Effector memory CD8-positive, alpha-beta T cell (primary cell): Measurements from ENCODE around the gene PSMB10.
A peak's percentile ranks its signal among the peaks of the same experiment; 100 is the strongest.

Experiments
- ATAC-seq: fragments of 150-1000 bp; cut with Tn5 transposase; replicated peaks from 2 replicates; pipeline ENCODE4 v1.10.0; 2021; ENCODE audit warnings: mild to moderate bottlenecking, moderate library complexity
- DNase-seq, 3 experiments: peaks; one replicate each; pipeline ENCODE4 v3.0.0; 2021
- H3K27ac Mint-ChIP-seq, 2 donors: one replicate each; pipeline ENCODE4 v1.8.0; 2022; ENCODE audit warnings: mild to moderate bottlenecking in 2 of 2, mixed read lengths in 2 of 2, moderate library complexity in 2 of 2
- H3K27me3 Mint-ChIP-seq, 2 donors: one replicate each; pipeline ENCODE4 v1.8.0; 2022; ENCODE audit warnings: mixed read lengths in 2 of 2
- H3K36me3 Mint-ChIP-seq: one replicate; pipeline ENCODE4 v1.8.0; 2022; ENCODE audit warnings: mild to moderate bottlenecking, moderate library complexity, mixed read lengths; ENCODE audit not compliant: insufficient read depth
- H3K4me1 Mint-ChIP-seq, 2 donors: one replicate each; pipeline ENCODE4 v1.8.0; 2022; ENCODE audit warnings: low read depth in 2 of 2, mixed read lengths in 2 of 2
- H3K4me3 Mint-ChIP-seq, 2 donors: one replicate each; pipeline ENCODE4 v1.8.0; 2022; ENCODE audit warnings: mild to moderate bottlenecking in 2 of 2, mixed read lengths in 2 of 2, moderate library complexity in 2 of 2
- H3K9me3 Mint-ChIP-seq, 2 donors: one replicate each; pipeline ENCODE4 v1.8.0; 2022; ENCODE audit warnings: mixed read lengths in 2 of 2

PSMB10 gene

DNA sequence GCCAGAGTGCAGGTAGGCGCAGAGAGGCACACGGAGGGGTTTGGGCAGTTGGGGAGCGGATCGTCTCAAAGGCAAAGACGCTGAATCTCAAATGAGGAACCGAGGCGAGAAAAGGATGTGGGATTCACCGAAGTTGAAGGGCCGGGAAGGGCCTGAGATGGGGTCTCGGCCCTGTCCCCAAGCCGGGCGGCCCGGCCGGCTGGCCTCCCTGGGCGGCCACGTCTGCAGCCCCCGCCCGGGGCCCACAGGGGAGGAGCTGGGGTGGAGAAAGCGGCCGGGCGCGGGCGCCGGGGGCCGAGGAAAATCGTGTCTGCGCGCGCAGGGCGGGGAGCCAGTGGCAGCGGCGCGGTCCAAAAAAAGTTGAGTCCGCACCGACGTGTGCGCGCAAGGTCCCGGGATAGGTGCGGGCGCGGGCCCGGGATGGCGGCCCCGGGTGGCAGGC is 31.3 kb upstream of the PSMB10 start:
- Mint-ChIP-seq H3K27me3 (no peaks in the 10 kb centered on the region), H3K9me3 (no peaks in the 10 kb centered on the region), H3K36me3 (no peaks in the 10 kb centered on the region), H3K4me3 (peak overlapping the region; percentile 91 to 92), H3K4me1 (peaks cover 19 to 23% of the 10 kb centered on the region in 2 donors), H3K27ac (peak overlapping the region; percentile 87 to 92)
- peak; percentile 9 for ATAC-seq
- peak in 1 of 3 experiments; percentile 8 for DNase-seq

- no peaks in the 10 kb centered on the region for H3K9me3 Mint-ChIP-seq
- peak overlapping the region; percentile 91 to 92 for H3K4me3 Mint-ChIP-seq
Measured at GRCh38 chr16:67967183-67967957, 30.7 kb upstream of the PSMB10 start.

GRCh38 chr16:67966549-67967182 is 30.0 kb upstream of the PSMB10 start:
- peaks cover 19 to 23% of the 10 kb centered on the region in 2 donors for H3K4me1 Mint-ChIP-seq
- DNase-seq, result no peak
- no peak for ATAC-seq
- no peaks in the 10 kb centered on the region for H3K9me3 Mint-ChIP-seq
- H3K27ac Mint-ChIP-seq, result peak overlapping the region; percentile 12 to 67
- peaks cover 3% of the 10 kb centered on the region for H3K36me3 Mint-ChIP-seq
- H3K27me3 Mint-ChIP-seq, result no peaks in the 10 kb centered on the region
- H3K4me3 Mint-ChIP-seq, result peak overlapping the region; percentile 91 to 92

More at GRCh38 chr16:67967183-67967957, 30.7 kb upstream of the PSMB10 start:
- H3K36me3 Mint-ChIP-seq, result peaks cover 3% of the 10 kb centered on the region
- no peaks in the 10 kb centered on the region for H3K27me3 Mint-ChIP-seq
- peak in 2 of 3 experiments; percentile 11 to 27 for DNase-seq
- ATAC-seq, result peak; percentile 23
- H3K27ac Mint-ChIP-seq, result peak overlapping the region; percentile 87 to 92
- H3K4me1 Mint-ChIP-seq, result peaks cover 19 to 23% of the 10 kb centered on the region in 2 donors

GRCh38 chr16:67965668-67966548 is 29.3 kb upstream of the PSMB10 start:
- Mint-ChIP-seq H3K27ac (peak overlapping the region; percentile 12 to 67), H3K4me3 (peak overlapping the region; percentile 91 to 92), H3K27me3 (no peaks in the 10 kb centered on the region), H3K36me3 (peaks cover 3% of the 10 kb centered on the region), H3K9me3 (no peaks in the 10 kb centered on the region), H3K4me1 (peaks cover 19 to 23% of the 10 kb centered on the region in 2 donors)
- DNase-seq (no peak), ATAC-seq (no peak)

- ATAC-seq (no peak), DNase-seq (no peak)
- Mint-ChIP-seq H3K4me3 (no peak overlapping the region), H3K36me3 (peaks cover 3% of the 10 kb centered on the region), H3K9me3 (no peaks in the 10 kb centered on the region), H3K27ac (peak overlapping the region in 1 of 2 donors; percentile 49), H3K27me3 (no peaks in the 10 kb centered on the region), H3K4me1 (peaks cover 16 to 21% of the 10 kb centered on the region in 2 donors)
Measured at GRCh38 chr16:67964477-67965131, 28.0 kb upstream of the PSMB10 start.

DNA sequence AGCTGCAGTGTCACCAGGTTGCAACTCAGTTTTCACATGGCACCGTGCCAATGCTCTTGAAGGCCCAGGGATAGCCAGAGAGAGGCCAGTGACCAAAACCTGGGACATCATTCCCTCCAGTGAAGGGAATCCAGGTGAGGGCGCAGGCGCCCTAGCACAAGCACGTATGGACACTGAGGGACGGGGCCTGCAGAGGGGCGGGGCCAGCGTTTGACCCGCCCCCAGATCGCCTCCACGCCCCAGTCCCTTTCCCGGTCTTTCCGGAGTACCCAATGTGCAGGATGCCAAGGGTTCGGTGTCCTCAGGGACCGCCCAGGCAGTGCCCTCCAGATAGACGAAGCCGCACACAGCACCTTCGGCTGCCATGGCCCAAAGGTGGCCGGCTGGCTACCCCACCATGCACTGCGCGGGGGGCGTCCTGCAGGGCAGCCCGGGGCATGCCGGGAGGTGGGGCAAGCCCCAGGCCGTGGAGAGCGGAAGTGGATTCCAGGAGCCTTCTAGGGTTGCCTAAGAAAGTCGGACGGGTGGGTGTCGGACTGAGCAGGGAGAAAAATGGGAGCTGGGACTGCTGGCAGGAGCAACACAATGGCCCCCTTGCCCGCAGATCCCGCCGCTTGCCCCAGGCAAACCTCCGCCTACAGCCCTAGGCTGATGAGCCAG is 27.1 kb upstream of the PSMB10 start:
- Mint-ChIP-seq H3K27ac (no peak overlapping the region), H3K27me3 (no peaks in the 10 kb centered on the region), H3K4me1 (peaks cover 10 to 18% of the 10 kb centered on the region in 2 donors), H3K4me3 (no peak overlapping the region), H3K9me3 (no peaks in the 10 kb centered on the region), H3K36me3 (peaks cover 3% of the 10 kb centered on the region)
- no peak for DNase-seq
- ATAC-seq, result no peak

DNA sequence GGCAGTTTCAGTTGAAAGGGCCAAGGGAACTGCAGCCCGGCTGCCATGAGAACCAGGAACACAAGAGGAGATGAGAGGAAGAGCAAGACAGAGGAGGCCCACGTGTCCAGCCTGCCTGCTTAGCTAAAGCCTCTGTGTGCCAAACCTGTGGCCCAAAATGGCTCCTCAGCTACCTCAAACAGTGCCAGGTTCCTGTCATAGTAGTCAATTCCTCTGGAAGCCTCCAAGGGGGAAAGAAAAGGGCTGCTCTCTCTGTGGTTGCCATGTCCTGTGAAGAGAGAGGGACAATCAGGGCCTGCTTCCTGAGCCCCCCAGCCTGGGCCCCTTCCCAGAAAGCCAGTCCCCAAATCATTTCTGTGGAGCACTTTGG is 26.6 kb upstream of the PSMB10 start:
- Mint-ChIP-seq H3K27me3 (no peaks in the 10 kb centered on the region), H3K27ac (peak overlapping the region in 1 of 2 donors; percentile 4), H3K36me3 (peaks cover 3% of the 10 kb centered on the region), H3K4me3 (no peak overlapping the region), H3K4me1 (peaks cover 10 to 18% of the 10 kb centered on the region in 2 donors), H3K9me3 (no peaks in the 10 kb centered on the region)
- DNase-seq, result no peak
- ATAC-seq, result no peak

DNA sequence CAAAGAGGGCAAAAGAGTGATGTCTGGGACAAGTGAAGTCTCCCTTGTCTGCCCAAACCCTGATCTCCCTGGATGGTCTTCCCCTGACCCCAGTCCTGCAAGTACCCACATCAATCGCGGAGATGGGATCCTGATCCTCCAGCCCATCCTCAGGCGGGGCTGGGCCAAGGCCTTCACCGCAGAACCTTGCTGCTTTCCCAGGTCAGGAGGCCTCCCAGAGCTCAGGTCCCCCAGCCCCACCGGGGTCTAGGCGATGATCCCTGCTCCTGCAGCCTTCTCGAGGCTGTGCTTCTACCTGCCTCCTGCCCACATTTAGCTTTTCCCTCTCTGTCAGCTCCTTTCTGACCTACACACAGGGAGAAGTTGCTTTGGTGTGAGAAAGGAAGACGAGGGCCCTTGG is 25.5 kb upstream of the PSMB10 start:
- Mint-ChIP-seq H3K9me3 (no peaks in the 10 kb centered on the region), H3K27ac (peak overlapping the region in 1 of 2 donors; percentile 4), H3K36me3 (peaks cover 3% of the 10 kb centered on the region), H3K4me3 (no peak overlapping the region), H3K4me1 (peaks cover 2 to 11% of the 10 kb centered on the region in 2 donors), H3K27me3 (no peaks in the 10 kb centered on the region)
- DNase-seq, result no peak
- ATAC-seq, result no peak

- H3K4me1 Mint-ChIP-seq, result peaks cover 0 to 5% of the 10 kb centered on the region in 2 donors
- H3K27me3 Mint-ChIP-seq, result no peaks in the 10 kb centered on the region
- ATAC-seq (no peak), DNase-seq (no peak)
- no peak overlapping the region for H3K27ac Mint-ChIP-seq
- H3K9me3 Mint-ChIP-seq, result no peaks in the 10 kb centered on the region
- H3K4me3 Mint-ChIP-seq, result no peak overlapping the region
- H3K36me3 Mint-ChIP-seq, result peaks cover 3% of the 10 kb centered on the region
Measured at GRCh38 chr16:67961551-67961957, 24.9 kb upstream of the PSMB10 start.

DNA sequence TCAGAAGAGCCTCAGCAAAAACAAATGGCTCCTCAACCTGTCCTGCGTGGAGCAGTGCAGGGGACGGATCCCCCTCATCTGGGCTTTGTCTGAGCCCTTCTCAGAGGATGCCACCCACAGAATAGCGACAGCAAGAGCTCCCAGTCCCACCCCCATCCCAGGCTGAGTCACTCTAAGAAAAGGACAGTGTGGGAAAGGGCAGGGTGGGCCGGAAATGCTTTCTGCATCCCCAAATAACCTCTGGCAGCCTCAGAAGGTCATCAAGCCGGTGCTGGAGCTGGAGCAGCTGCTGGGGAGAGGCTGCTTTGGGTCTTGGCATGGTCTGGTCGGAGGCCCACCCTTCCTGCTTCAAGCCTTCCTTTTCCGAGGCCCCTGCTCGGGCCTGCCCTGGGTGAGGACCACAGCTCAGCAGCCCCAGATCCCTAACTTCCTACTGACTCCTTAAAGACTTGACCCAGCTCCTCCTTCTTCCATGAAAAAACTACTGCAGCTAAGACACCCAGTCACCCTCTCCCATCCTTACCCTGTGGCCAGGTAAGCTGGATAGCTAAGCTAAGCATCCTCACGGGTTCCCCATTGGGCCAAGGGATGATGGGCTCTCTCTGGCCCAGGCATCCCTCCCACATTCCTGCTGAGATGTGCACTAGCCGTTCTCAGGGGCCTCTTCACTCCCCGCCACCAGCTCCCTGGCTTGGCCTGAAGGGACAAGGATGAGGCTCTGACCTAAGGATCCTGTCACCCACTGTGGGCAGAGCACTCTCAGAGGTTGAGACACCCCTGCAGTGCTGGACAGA is 23.1 kb upstream of the PSMB10 start:
- Mint-ChIP-seq H3K4me1 (peaks cover 0 to 3% of the 10 kb centered on the region in 2 donors), H3K27ac (no peak overlapping the region), H3K4me3 (no peak overlapping the region), H3K27me3 (no peaks in the 10 kb centered on the region), H3K36me3 (peaks cover 3% of the 10 kb centered on the region), H3K9me3 (no peaks in the 10 kb centered on the region)
- no peak for ATAC-seq
- no peak for DNase-seq

DNA sequence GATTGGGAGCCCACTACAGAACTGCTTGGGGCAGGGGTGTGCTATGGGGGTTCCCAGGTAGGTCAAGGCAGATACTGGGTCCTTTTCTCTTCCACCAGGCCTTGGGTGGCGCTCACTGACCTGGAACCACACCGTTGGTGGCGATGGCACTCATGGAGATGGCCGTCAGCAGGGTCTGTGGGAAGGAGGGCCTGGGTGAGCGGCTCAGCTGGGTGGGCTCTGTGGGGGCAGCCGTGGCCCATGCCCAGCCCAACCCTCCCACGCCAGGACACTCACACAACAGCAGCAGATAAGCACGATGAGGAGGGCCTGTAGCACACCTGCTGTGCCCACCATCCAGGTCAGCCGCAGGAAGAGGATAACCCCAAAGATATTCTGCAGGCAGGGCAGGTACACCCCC is 21.0 kb upstream of the PSMB10 start:
- Mint-ChIP-seq H3K4me3 (no peak overlapping the region), H3K36me3 (peaks cover 3% of the 10 kb centered on the region), H3K9me3 (no peaks in the 10 kb centered on the region), H3K27me3 (no peaks in the 10 kb centered on the region), H3K4me1 (no peaks in the 10 kb centered on the region), H3K27ac (peak overlapping the region in 1 of 2 donors; percentile 28)
- ATAC-seq (no peak), DNase-seq (no peak)
